A549 (cell line): ENCODE results near the gene ZNF107. TPM values are rescaled to one million over a fixed set of nuclear protein-coding genes. Genes with fewer than 3 reads are reported as not detected.

ENCODE experiments used
- ATAC-seq, 2 experiments: fragments of 200-7000 bp in 1 of 2; fragments of >200 bp in 1 of 2; cut with Nextera tagmentation in 1 of 2; cut with Tn5 transposase in 1 of 2; 3 replicates each; pipeline versions ENCODE4 v1.8.0 to v1.9.1; 2018 to 2020; ENCODE audit warnings: mild to moderate bottlenecking in 1 of 2, moderate library complexity in 1 of 2
- CTCF ChIA-PET: fragments of 300-600 bp; sonication (Branson Sonifier 250); formaldehyde crosslinking; extraction: SDS; loops from one replicate; lab custom pipeline; 2021; ENCODE audit warnings: antibody characterized with exemption, inconsistent platforms; lab: Yijun Ruan, JAX
- POLR2A ChIA-PET: fragments of 350-600 bp; formaldehyde crosslinking; extraction: SDS; loops from one replicate; lab custom pipeline; 2021; ENCODE audit warnings: antibody characterized with exemption, inconsistent platforms; lab: Yijun Ruan, JAX
- DNase-seq, 2 experiments: peaks; one replicate each; pipeline versions ENCODE4 v3.0.0 to v3.0.0-alpha.2; 2011 to 2016; ENCODE audit warnings: low read depth in 1 of 2, low spot score in 1 of 2
- FAIRE-seq: peaks from 2 replicates; lab custom pipeline; 2011; peaks lifted over from hg19 to GRCh38; lab: Jason Lieb, UNC
- H3K27ac ChIP-seq, 2 experiments: fragments of >200 bp; sonication (Bioruptor Twin); formaldehyde crosslinking; 3 replicates each; pipeline ENCODE4 v1.5.1; 2016 to 2017
- H3K4me1 ChIP-seq: fragments of >200 bp; sonication (Bioruptor Twin); formaldehyde crosslinking; 3 replicates; pipeline ENCODE4 v1.6.1; 2016
- H3K4me2 ChIP-seq: fragments of >200 bp; sonication (Bioruptor Twin); formaldehyde crosslinking; 3 replicates; pipeline ENCODE4 v1.6.1; 2016
- H3K4me3 ChIP-seq: fragments of >200 bp; sonication (Bioruptor Twin); formaldehyde crosslinking; 3 replicates; pipeline ENCODE4 v1.5.1; 2016
- H3K9me3 ChIP-seq: fragments of >200 bp; sonication (Bioruptor Twin); formaldehyde crosslinking; 3 replicates; pipeline ENCODE4 v1.6.1; 2016
- CBX2 ChIP-seq: fragments of 200-600 bp; sonication (generic); IDR thresholded peaks from 2 replicates; pipeline ENCODE4 v1.6.1; 2016; ENCODE audit warnings: low read depth, mild to moderate bottlenecking, borderline replicate concordance
- CHD4 ChIP-seq: fragments of 200-600 bp; sonication (generic); IDR thresholded peaks from 2 replicates; pipeline ENCODE4 v1.6.1; 2016; ENCODE audit warnings: antibody characterized with exemption, mild to moderate bottlenecking, borderline replicate concordance
- CTCF ChIP-seq: fragments of >200 bp; sonication (Bioruptor Twin); formaldehyde crosslinking; IDR thresholded peaks from 3 replicates; pipeline ENCODE4 v1.5.1; 2016
- EHMT2 ChIP-seq: fragments of 200-600 bp; sonication (generic); IDR thresholded peaks from 2 replicates; pipeline ENCODE4 v1.6.1; 2016; ENCODE audit warnings: antibody characterized with exemption, low read depth, mild to moderate bottlenecking, moderate library complexity
- ESRRA ChIP-seq: fragments of 150-350 bp; IDR thresholded peaks from 2 replicates; pipeline ENCODE4 v1.6.1; 2014; ENCODE audit warnings: mild to moderate bottlenecking, low read length, borderline replicate concordance
- GATA3 ChIP-seq: IDR thresholded peaks from 2 replicates; pipeline ENCODE4 v1.6.1; 2012; ENCODE audit warnings: borderline replicate concordance
- HMGXB4 ChIP-seq: fragments of 250-450 bp; sonication (Bioruptor Pico); IDR thresholded peaks from 2 replicates; pipeline ENCODE4 v1.5.0; 2021; ENCODE audit warnings: mild to moderate bottlenecking, moderate library complexity, borderline replicate concordance
- HOXA7 ChIP-seq: fragments of 250-450 bp; sonication (Bioruptor Pico); IDR thresholded peaks from 2 replicates; pipeline ENCODE4 v1.5.0; 2020; ENCODE audit warnings: mild to moderate bottlenecking, moderate library complexity
- HOXB13 ChIP-seq: fragments of 250-450 bp; sonication (Bioruptor Pico); IDR thresholded peaks from 2 replicates; pipeline ENCODE4 v1.5.0; 2020; ENCODE audit warnings: low read depth, mild to moderate bottlenecking, moderate library complexity
- JUN ChIP-seq, 2 experiments: fragments of >200 bp; sonication (Bioruptor Twin); formaldehyde crosslinking; IDR thresholded peaks; 2 replicates in 1 of 2; 3 replicates in 1 of 2; pipeline ENCODE4 v1.6.1; 2016 to 2017
- JUNB ChIP-seq: fragments of >200 bp; sonication (Bioruptor Twin); formaldehyde crosslinking; IDR thresholded peaks from 2 replicates; pipeline ENCODE4 v1.6.1; 2016
- MYC ChIP-seq: IDR thresholded peaks from 2 replicates; pipeline ENCODE4 v1.6.1; 2012; ENCODE audit warnings: mild to moderate bottlenecking, inconsistent platforms, low read length, improper control_type of control experiment, borderline replicate concordance
- POLR2A ChIP-seq: IDR thresholded peaks from 2 replicates; pipeline ENCODE4 v1.6.1; 2012; ENCODE audit warnings: mild to moderate bottlenecking, low read length
- POLR2AphosphoS2 ChIP-seq: conservative IDR thresholded peaks from 2 replicates; pipeline ENCODE4 v1.6.1; 2012; ENCODE audit warnings: low read length, improper control_type of control experiment, inconsistent platforms
- RARB ChIP-seq: fragments of 250-450 bp; sonication (Bioruptor Pico); IDR thresholded peaks from 2 replicates; pipeline ENCODE4 v1.8.0; 2021; ENCODE audit warnings: mild to moderate bottlenecking, moderate library complexity
- RCOR1 ChIP-seq: fragments of 150-350 bp; IDR thresholded peaks from 2 replicates; pipeline ENCODE4 v1.6.1; 2014; ENCODE audit warnings: antibody characterized with exemption, low read length, low read depth
- RFX5 ChIP-seq: fragments of 450-650 bp; IDR thresholded peaks from 2 replicates; pipeline ENCODE4 v1.7.1; 2014; ENCODE audit warnings: antibody characterized with exemption, mild to moderate bottlenecking, moderate library complexity
- RNF2 ChIP-seq: fragments of 200-600 bp; sonication (generic); IDR thresholded peaks from 2 replicates; pipeline ENCODE4 v1.6.1; 2016; ENCODE audit warnings: low read depth, mild to moderate bottlenecking, antibody characterized with exemption, moderate library complexity, borderline replicate concordance
- SMC3 ChIP-seq: fragments of >200 bp; sonication (Bioruptor Twin); formaldehyde crosslinking; IDR thresholded peaks from 3 replicates; pipeline ENCODE4 v1.6.1; 2018; ENCODE audit warnings: inconsistent platforms
- SREBF2 ChIP-seq: fragments of 450-650 bp; IDR thresholded peaks from 2 replicates; pipeline ENCODE4 v1.6.1; 2014; ENCODE audit warnings: mild to moderate bottlenecking, moderate library complexity
- TFCP2L1 ChIP-seq: fragments of 250-450 bp; sonication (Bioruptor Pico); IDR thresholded peaks from 2 replicates; pipeline ENCODE4 v1.5.0; 2021; ENCODE audit warnings: mild to moderate bottlenecking
- ZNF302 ChIP-seq: fragments of 250-450 bp; sonication (Bioruptor Pico); IDR thresholded peaks from 2 replicates; pipeline ENCODE4 v1.9.0; 2021; ENCODE audit warnings: inconsistent platforms, mild to moderate bottlenecking, moderate library complexity
- WGBS: methylation state at CpG from one replicate; pipeline ENCODE4 v1.1.6; 2017; ENCODE audit errors: missing lambda C conversion rate; 5-methylcytosine and 5-hydroxymethylcytosine counted together
- polyA plus RNA-seq, 4 experiments: library from polyadenylated mRNA; depleted of rRNA in 3 of 4; stranded (reverse); fragments of >200 nt; fragmentation: RNase III in 1 of 4; extraction: RNeasy Plus Mini Kit Qiagen cat#74134 plus additional on column Dnase treatment in 1 of 4; gene quantifications; 2 replicates in 3 of 4; 3 replicates in 1 of 4; pipeline ENCODE4 v1.2.3, GENCODE V29; 2011 to 2017
- TF ChIP-seq, protein P1 (sequence below): fragments of 450-650 bp; IDR thresholded peaks from 2 replicates; pipeline ENCODE4 v1.6.1; 2014; ENCODE audit warnings: antibody characterized with exemption

Gene ZNF107
- polyA plus RNA-seq, 2 of the 4 experiments (the other 2 are of a cell fraction) = 3.4 to 4.9 TPM

- POLR2A ChIA-PET = no interaction called here
- H3K4me2 ChIP-seq = no peak overlapping the region
- H3K27ac ChIP-seq = no peak overlapping the region
- no peak overlapping the region for H3K4me3 ChIP-seq
- DNase-seq = no peak
- ATAC-seq = no peak
- peaks cover 72% of the 10 kb centered on the region for H3K9me3 ChIP-seq
- TF ChIP-seq MYC = no peak
- TF ChIP-seq JUN (IDR thresholded peaks at IDR 0.05) = no peak
- TF ChIP-seq HOXA7 (CRISPR knock-in tag) = no peak
- no peak for TF ChIP-seq CBX2
- TF ChIP-seq CHD4 = no peak
- TF ChIP-seq TFCP2L1 (CRISPR knock-in tag) = no peak
- TF ChIP-seq GATA3 = no peak
- no peak for TF ChIP-seq JUNB
- no peak for TF ChIP-seq HMGXB4 (CRISPR knock-in tag)
- H3K4me1 ChIP-seq = no peaks in the 10 kb centered on the region
- 92% methylated on average over 9 of the region's 9 CpGs for WGBS
- CTCF ChIA-PET = no interaction called here
- no peak for FAIRE-seq
Observed at GRCh38 chr7:64685091-64685490, 19.2 kb downstream of the ZNF107 start.

GRCh38 chr7:64685741-64686140 lies 19.8 kb downstream of the ZNF107 start:
- no peak overlapping the region for H3K27ac ChIP-seq
- ATAC-seq = no peak
- H3K4me3 ChIP-seq = no peak overlapping the region
- CTCF ChIA-PET = no interaction called here
- H3K4me2 ChIP-seq = no peak overlapping the region
- peaks cover 66% of the 10 kb centered on the region for H3K9me3 ChIP-seq
- TF ChIP-seq SMC3 (no peak), HOXB13 (CRISPR knock-in tag) (no peak), POLR2A (no peak), RFX5 (no peak), CTCF (no peak), RNF2 (no peak), EHMT2 (no peak), POLR2AphosphoS2 (no peak), SREBF2 (no peak), RARB (CRISPR knock-in tag) (no peak), RCOR1 (no peak), JUNB (no peak), ESRRA (no peak), ZNF302 (CRISPR knock-in tag) (no peak)
- TF ChIP-seq, protein P1, sequence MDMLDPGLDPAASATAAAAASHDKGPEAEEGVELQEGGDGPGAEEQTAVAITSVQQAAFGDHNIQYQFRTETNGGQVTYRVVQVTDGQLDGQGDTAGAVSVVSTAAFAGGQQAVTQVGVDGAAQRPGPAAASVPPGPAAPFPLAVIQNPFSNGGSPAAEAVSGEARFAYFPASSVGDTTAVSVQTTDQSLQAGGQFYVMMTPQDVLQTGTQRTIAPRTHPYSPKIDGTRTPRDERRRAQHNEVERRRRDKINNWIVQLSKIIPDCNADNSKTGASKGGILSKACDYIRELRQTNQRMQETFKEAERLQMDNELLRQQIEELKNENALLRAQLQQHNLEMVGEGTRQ = no peak
- POLR2A ChIA-PET = no interaction called here
- no peaks in the 10 kb centered on the region for H3K4me1 ChIP-seq
- DNase-seq = no peak
- WGBS = 65% methylated on average over 3 of the region's 3 CpGs
- no peak for FAIRE-seq
